Measurements from ENCODE around the gene PARD3.

- no peak for TF ChIP-seq CTCF (IDR thresholded peaks at IDR 0.05)
- no peak for TF ChIP-seq POLR2A (IDR thresholded peaks at IDR 0.05)
Observed at GRCh38 chr10:34382626-34383025, 432.5 kb downstream of the PARD3 start.
